OCI-LY7 (cell line): ENCODE measurements around the gene FUNDC2. TPM values are rescaled to one million over a fixed set of nuclear protein-coding genes. Genes with fewer than 3 reads are reported as not detected.

Experiments used
- Bru-seq: library from RNA; stranded (reverse); fragments of 400-500 nt; gene quantifications from one replicate; lab custom pipeline; 2021; lab: Mats Ljungman, UMichigan
- BruChase-seq, 2 experiments: library from RNA; stranded (reverse); fragments of 400-500 nt; gene quantifications; one replicate each; lab custom pipeline; 2021; lab: Mats Ljungman, UMichigan
- BruUV-seq: library from RNA; stranded (reverse); fragments of 400-500 nt; replicated peaks from 2 replicates; lab custom pipeline; 2021; lab: Mats Ljungman, UMichigan
- CTCF ChIA-PET: fragments of 300-600 bp; sonication (Branson Sonifier 250); formaldehyde crosslinking; loops from one replicate; lab custom pipeline; 2022; ENCODE audit warnings: antibody characterized with exemption; ENCODE audit not compliant: unreplicated experiment; lab: Charles Lee
- POLR2A ChIA-PET: fragments of 300-600 bp; sonication (Branson Sonifier 250); formaldehyde crosslinking; loops from one replicate; lab custom pipeline; 2022; ENCODE audit warnings: antibody characterized with exemption; lab: Charles Lee
- DNase-seq: peaks from one replicate; pipeline ENCODE4 v3.0.0-alpha.2; 2015; ENCODE audit warnings: low spot score
- H2AFZ ChIP-seq: fragments of 200-600 bp; sonication (generic), shearing (Covaris generic); 2 replicates; pipeline ENCODE4 v1.6.1; 2014; ENCODE audit warnings: mild to moderate bottlenecking, antibody characterized with exemption, low read length, moderate library complexity
- H3K27ac ChIP-seq: fragments of 200-600 bp; sonication (generic); 2 replicates; pipeline ENCODE4 v1.5.1; 2014; ENCODE audit warnings: mixed run types, low read depth, mild to moderate bottlenecking, moderate library complexity, low read length, inconsistent platforms; ENCODE audit not compliant: poor library complexity, severe bottlenecking
- H3K36me3 ChIP-seq: fragments of 200-600 bp; sonication (generic); 2 replicates; pipeline ENCODE4 v1.6.1; 2014; ENCODE audit warnings: mild to moderate bottlenecking, antibody characterized with exemption, low read length, moderate library complexity, mixed read lengths; ENCODE audit not compliant: insufficient read depth
- H3K4me1 ChIP-seq: fragments of 200-600 bp; sonication (generic); 2 replicates; pipeline ENCODE4 v1.5.1; 2014; ENCODE audit warnings: mild to moderate bottlenecking, low read length; ENCODE audit not compliant: insufficient read depth, poor library complexity, severe bottlenecking
- H3K4me2 ChIP-seq: fragments of 200-600 bp; sonication (generic); 2 replicates; pipeline ENCODE4 v1.6.1; 2014; ENCODE audit warnings: mild to moderate bottlenecking, low read length
- H3K4me3 ChIP-seq: fragments of 200-600 bp; sonication (generic); 2 replicates; pipeline ENCODE4 v1.5.1; 2014; ENCODE audit warnings: mild to moderate bottlenecking, low read depth, low read length; ENCODE audit not compliant: poor library complexity, severe bottlenecking
- H3K79me2 ChIP-seq: fragments of 200-600 bp; sonication (generic); 2 replicates; pipeline ENCODE4 v1.6.1; 2016; ENCODE audit warnings: low read depth, mild to moderate bottlenecking, low read length, moderate library complexity, mixed read lengths; ENCODE audit not compliant: insufficient read depth
- H3K9me2 ChIP-seq: fragments of 200-600 bp; sonication (generic); 2 replicates; pipeline ENCODE4 v1.6.1; 2016; ENCODE audit warnings: mild to moderate bottlenecking, low read length, mixed read lengths; ENCODE audit not compliant: insufficient read depth
- H3K9me3 ChIP-seq: fragments of 200-600 bp; sonication (generic); 2 replicates; pipeline ENCODE4 v1.6.1; 2014; ENCODE audit warnings: mild to moderate bottlenecking, mixed run types, low read length, mixed read lengths
- H4K20me1 ChIP-seq: fragments of 200-600 bp; sonication (generic); 2 replicates; pipeline ENCODE4 v1.6.1; 2014; ENCODE audit warnings: mild to moderate bottlenecking, antibody characterized with exemption, low read length, moderate library complexity, mixed read lengths; ENCODE audit not compliant: insufficient read depth
- EZH2phosphoT487 ChIP-seq: fragments of 200-600 bp; sonication (generic); IDR thresholded peaks from 2 replicates; pipeline ENCODE4 v1.6.1; 2018; ENCODE audit warnings: low read depth, borderline replicate concordance, mild to moderate bottlenecking, mixed run types, antibody characterized with exemption, low read length, moderate library complexity, mixed read lengths
- intact Hi-C: fragments of 100-400 bp; cut with micrococcal nuclease; formaldehyde crosslinking; loops from one replicate; pipeline ENCODE4 v1.10.0; 2022; ENCODE audit not compliant: unreplicated experiment
- long read RNA-seq: library from polyadenylated mRNA; stranded (forward); transcript quantifications from one replicate; pipeline ENCODE4 v2.0.0, GENCODE V29; 2022
- total RNA-seq, 2 experiments: library from RNA; depleted of rRNA in 1 of 2; stranded (reverse); fragments of >200 nt in 1 of 2; shearing (Covaris generic) in 1 of 2; gene quantifications; 2 replicates each; pipeline ENCODE4 v1.2.3, GENCODE V29; 2014 to 2022
- TF ChIP-seq, protein P1 (sequence below): fragments of 200-600 bp; sonication (generic); conservative IDR thresholded peaks from 2 replicates; pipeline ENCODE4 v1.5.1; 2014; ENCODE audit warnings: mild to moderate bottlenecking, antibody characterized with exemption, low read length, moderate library complexity, mixed read lengths

FUNDC2 gene, protein sequence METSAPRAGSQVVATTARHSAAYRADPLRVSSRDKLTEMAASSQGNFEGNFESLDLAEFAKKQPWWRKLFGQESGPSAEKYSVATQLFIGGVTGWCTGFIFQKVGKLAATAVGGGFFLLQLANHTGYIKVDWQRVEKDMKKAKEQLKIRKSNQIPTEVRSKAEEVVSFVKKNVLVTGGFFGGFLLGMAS
- total RNA-seq (2014; rRNA removed; shearing (Covaris generic)) (37.2 and 57.5 TPM in 2 replicates), total RNA-seq (2022) (45.3 and 50.0 TPM in 2 replicates), Bru-seq, nascent RNA (percentile 67 among the genes with signal in this experiment), BruChase-seq, experiment 1, labeled RNA remaining after a 6-hour chase (percentile 57 among the genes with signal in this experiment), BruChase-seq, experiment 2, labeled RNA remaining after a 2-hour chase (percentile 55 among the genes with signal in this experiment)
- long read RNA-seq, full-length matches to known transcripts, result 44 of 62 reads
- long read RNA-seq, partial matches to known transcripts, result 1 of 62 reads
- long read RNA-seq, other reads (novel, unspliced or antisense), result 17 of 62 reads

DNA sequence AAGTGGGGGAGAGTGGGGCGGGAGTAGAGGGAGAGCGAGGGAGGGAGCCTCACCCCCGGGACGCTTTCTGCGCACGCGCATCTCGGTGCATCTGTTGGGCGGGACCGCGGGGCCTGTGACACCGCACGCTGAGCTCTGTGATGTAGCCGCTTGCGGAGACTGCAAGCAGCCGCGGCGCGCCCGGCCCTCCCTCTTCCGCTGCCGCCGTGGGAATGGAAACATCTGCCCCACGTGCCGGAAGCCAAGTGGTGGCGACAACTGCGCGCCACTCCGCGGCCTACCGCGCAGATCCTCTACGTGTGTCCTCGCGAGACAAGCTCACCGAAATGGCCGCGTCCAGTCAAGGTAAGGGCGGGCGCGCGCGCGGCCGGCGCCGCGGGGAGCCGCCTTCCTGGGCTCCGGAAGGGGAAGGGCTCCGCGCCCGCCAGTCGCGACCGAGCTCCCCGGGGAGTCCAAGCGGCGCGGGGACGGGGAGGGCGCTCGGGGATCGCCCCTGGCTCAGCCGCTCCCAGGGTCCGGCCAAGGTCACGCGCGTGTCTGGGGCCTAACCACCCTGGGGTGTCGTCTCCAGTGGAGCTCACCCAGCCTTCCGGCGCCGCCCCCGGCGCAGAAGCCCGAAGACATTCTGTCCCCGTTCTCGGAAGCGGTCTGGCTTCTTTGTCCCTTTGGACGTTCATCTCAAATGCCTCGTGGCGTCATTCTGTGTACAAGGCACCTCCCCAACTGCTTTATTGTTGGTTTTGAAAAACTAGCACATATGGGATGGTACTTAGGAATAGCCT, at the start of gene FUNDC2:
TSS of gene FUNDC2 (plus strand) at position 118 of the 782 bp plus-strand sequence. CDS start at position 213, 95 bp downstream.
- TF ChIP-seq EZH2phosphoT487, result no peak
- TF ChIP-seq, protein P1, sequence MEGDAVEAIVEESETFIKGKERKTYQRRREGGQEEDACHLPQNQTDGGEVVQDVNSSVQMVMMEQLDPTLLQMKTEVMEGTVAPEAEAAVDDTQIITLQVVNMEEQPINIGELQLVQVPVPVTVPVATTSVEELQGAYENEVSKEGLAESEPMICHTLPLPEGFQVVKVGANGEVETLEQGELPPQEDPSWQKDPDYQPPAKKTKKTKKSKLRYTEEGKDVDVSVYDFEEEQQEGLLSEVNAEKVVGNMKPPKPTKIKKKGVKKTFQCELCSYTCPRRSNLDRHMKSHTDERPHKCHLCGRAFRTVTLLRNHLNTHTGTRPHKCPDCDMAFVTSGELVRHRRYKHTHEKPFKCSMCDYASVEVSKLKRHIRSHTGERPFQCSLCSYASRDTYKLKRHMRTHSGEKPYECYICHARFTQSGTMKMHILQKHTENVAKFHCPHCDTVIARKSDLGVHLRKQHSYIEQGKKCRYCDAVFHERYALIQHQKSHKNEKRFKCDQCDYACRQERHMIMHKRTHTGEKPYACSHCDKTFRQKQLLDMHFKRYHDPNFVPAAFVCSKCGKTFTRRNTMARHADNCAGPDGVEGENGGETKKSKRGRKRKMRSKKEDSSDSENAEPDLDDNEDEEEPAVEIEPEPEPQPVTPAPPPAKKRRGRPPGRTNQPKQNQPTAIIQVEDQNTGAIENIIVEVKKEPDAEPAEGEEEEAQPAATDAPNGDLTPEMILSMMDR, result no peak
- no peaks in the 10 kb centered on the region for H3K36me3 ChIP-seq
- H2AFZ ChIP-seq, result peak within 1 kb of the TSS; percentile 72; the same call in 1 of the 2 replicates
- ChIA-PET POLR2A (interaction anchor here (0.6 to 1.0 kb wide), 7 partner anchors 37 to 235 kb away, joined by 3 to 4 read pairs (median 3); partner anchors contain the start of genes CMC4 and MTCP1), CTCF (interaction anchor here (0.6 kb wide), 1 partner anchor 36 kb away, joined by 4 read pairs; no protein-coding TSS in a partner anchor)
- H3K79me2 ChIP-seq, result peaks cover 41% of the 10 kb centered on the region
- H3K4me2 ChIP-seq, result peak within 1 kb of the TSS; percentile 80
- H3K4me3 ChIP-seq, result peak within 1 kb of the TSS; percentile 93
- no peaks in the 10 kb centered on the region for H3K9me3 ChIP-seq
- peaks cover 9% of the 10 kb centered on the region for H3K4me1 ChIP-seq
- DNase-seq, result peak; percentile 93
- H3K9me2 ChIP-seq, result no peaks in the 10 kb centered on the region
- no TSS peak for BruUV-seq
- intact Hi-C loops, result loop anchor here (1.0 to 5.0 kb wide), 4 partner anchors 44 to 265 kb away; partner anchors contain the start of genes BRCC3, CMC4, DKC1 and MTCP1
- peak within 1 kb of the TSS; percentile 95 for H3K27ac ChIP-seq
- no peaks in the 10 kb centered on the region for H4K20me1 ChIP-seq

DNA sequence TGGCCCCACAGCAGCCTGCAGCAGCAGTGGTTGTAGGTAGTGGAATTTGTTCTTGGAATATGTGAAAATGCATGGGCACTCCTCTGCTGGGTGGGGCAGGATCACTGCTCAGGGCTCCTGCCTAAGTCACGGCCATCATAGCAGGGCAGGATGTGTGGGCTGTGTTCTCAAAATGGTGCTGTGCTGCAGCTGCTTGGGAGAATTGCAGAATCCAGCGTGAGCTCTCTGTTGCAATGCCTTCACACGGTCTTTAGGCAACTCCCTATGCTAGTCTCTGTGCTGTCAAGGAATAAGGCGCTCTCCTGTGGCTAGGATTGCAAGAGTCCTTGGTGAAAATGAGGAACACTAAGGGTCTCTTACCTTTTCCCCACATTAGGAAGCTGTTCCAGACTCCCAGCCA, 47.0 kb upstream of the FUNDC2 start:
- Histone ChIP-seq H3K36me3 (no peaks in the 10 kb centered on the region), H3K9me3 (no peaks in the 10 kb centered on the region), H4K20me1 (no peaks in the 10 kb centered on the region), H3K79me2 (no peaks in the 10 kb centered on the region), H3K4me3 (no peak overlapping the region), H3K27ac (no peak overlapping the region), H3K4me1 (peaks cover 6% of the 10 kb centered on the region), H2AFZ (no peak overlapping the region), H3K4me2 (no peak overlapping the region), H3K9me2 (no peaks in the 10 kb centered on the region)
- ChIA-PET CTCF (no interaction called here), POLR2A (interaction anchor here (1.0 kb wide), 1 partner anchor 25 kb away, joined by 4 read pairs; no protein-coding TSS in a partner anchor)
- TF ChIP-seq, protein P1, result no peak
- TF ChIP-seq EZH2phosphoT487, result no peak
- DNase-seq, result no peak
- intact Hi-C loops, result loop anchor here (1.0 to 5.0 kb wide), 5 partner anchors 48 to 841 kb away; partner anchors contain the start of gene FUNDC2
- BruUV-seq, result no TSS peak
